ENCODE results near the gene ABCC1.

GRCh38 chr16:16145286-16145685 is 195.9 kb downstream of the ABCC1 start:
- TF ChIP-seq CTCF (conservative IDR thresholded peaks at IDR 0.05) (no peak), ZFX (IDR thresholded peaks at IDR 0.05) (no peak)
